Activated CD4-positive, alpha-beta T cell treated with anti-CD3 and anti-CD28 coated beads, Interleukin-2, amount 10 ng/mL, durations not matched to agents 7 days and 5 days (primary cell): Measurements from ENCODE around the gene MTMR3. TPM values are rescaled to one million over a fixed set of nuclear protein-coding genes. Genes with fewer than 3 reads are reported as not detected.

Source experiments
- CTCF ChIA-PET: fragments of 350-600 bp; sonication (Branson Sonifier 250); formaldehyde crosslinking; loops from one replicate; lab custom pipeline; 2021; ENCODE audit warnings: antibody characterized with exemption; lab: Charles Lee
- POLR2A ChIA-PET: fragments of 350-600 bp; sonication (Branson Sonifier 250); formaldehyde crosslinking; loops from one replicate; lab custom pipeline; 2021; ENCODE audit warnings: antibody characterized with exemption; lab: Charles Lee
- DNase-seq: peaks from one replicate; pipeline ENCODE4 v3.0.0-alpha.2; 2020
- H3K27ac Mint-ChIP-seq: one replicate; pipeline ENCODE4 v1.8.0; 2021; ENCODE audit warnings: mild to moderate bottlenecking, moderate library complexity, mixed read lengths
- H3K27me3 Mint-ChIP-seq: one replicate; pipeline ENCODE4 v1.8.0; 2021; ENCODE audit warnings: mixed read lengths
- H3K36me3 Mint-ChIP-seq: one replicate; pipeline ENCODE4 v1.8.0; 2021; ENCODE audit warnings: low read depth, mixed read lengths
- H3K4me1 Mint-ChIP-seq: one replicate; pipeline ENCODE4 v1.8.0; 2021; ENCODE audit warnings: mixed read lengths
- H3K4me3 Mint-ChIP-seq: one replicate; pipeline ENCODE4 v1.8.0; 2021; ENCODE audit warnings: mild to moderate bottlenecking, moderate library complexity, mixed read lengths
- H3K9me3 Mint-ChIP-seq: one replicate; pipeline ENCODE4 v1.8.0; 2021; ENCODE audit warnings: mixed read lengths
- microRNA-seq: library from miRNA; unstranded; fragments of <30 nt; microRNA quantifications from one replicate; pipeline ENCODE4 v1.2.0, GENCODE V29; 2021; ENCODE audit warnings: borderline microRNAs expressed, borderline replicate concordance
- total RNA-seq, 2 experiments: library from RNA; stranded (reverse); gene quantifications; one replicate each; pipeline ENCODE4 v1.2.3, GENCODE V29; 2021

Gene MTMR3
- total RNA-seq, 2 experiments from 2014 or later = 24.3 to 27.9 TPM

GRCh38 chr22:30062950-30063349 is 180.0 kb downstream of the MTMR3 start:
- Mint-ChIP-seq H3K9me3 (peaks cover 11% of the 10 kb centered on the region), H3K4me1 (no peaks in the 10 kb centered on the region), H3K27me3 (peaks cover 32% of the 10 kb centered on the region), H3K36me3 (peaks cover 3% of the 10 kb centered on the region), H3K27ac (no peak overlapping the region), H3K4me3 (no peak overlapping the region)
- ChIA-PET POLR2A (no interaction called here), CTCF (no interaction called here)
- no peak for DNase-seq

GRCh38 chr22:30064172-30064571 is 181.2 kb downstream of the MTMR3 start:
- Mint-ChIP-seq H3K27ac (no peak overlapping the region), H3K4me3 (no peak overlapping the region), H3K4me1 (no peaks in the 10 kb centered on the region), H3K36me3 (peaks cover 3% of the 10 kb centered on the region), H3K9me3 (peaks cover 11% of the 10 kb centered on the region), H3K27me3 (peaks cover 30% of the 10 kb centered on the region)
- DNase-seq = no peak
- ChIA-PET POLR2A (no interaction called here), CTCF (interaction anchor here (1.6 kb wide), 1 partner anchor 13 kb away, joined by 4 read pairs; no protein-coding TSS in a partner anchor)

GRCh38 chr22:30073743-30074142 is 190.8 kb downstream of the MTMR3 start:
- Mint-ChIP-seq H3K27me3 (peaks cover 30% of the 10 kb centered on the region), H3K4me3 (no peak overlapping the region), H3K4me1 (peaks cover 6% of the 10 kb centered on the region), H3K9me3 (no peaks in the 10 kb centered on the region), H3K27ac (no peak overlapping the region), H3K36me3 (no peaks in the 10 kb centered on the region)
- ChIA-PET CTCF (no interaction called here), POLR2A (no interaction called here)
- DNase-seq = no peak

- DNase-seq = no peak
- ChIA-PET POLR2A (no interaction called here), CTCF (no interaction called here)
- Mint-ChIP-seq H3K4me3 (no peak overlapping the region), H3K9me3 (no peaks in the 10 kb centered on the region), H3K4me1 (peaks cover 10% of the 10 kb centered on the region), H3K27me3 (peaks cover 30% of the 10 kb centered on the region), H3K36me3 (no peaks in the 10 kb centered on the region), H3K27ac (no peak overlapping the region)
Measured at GRCh38 chr22:30074147-30074546, 191.2 kb downstream of the MTMR3 start.

GRCh38 chr22:30074994-30075393 is 192.0 kb downstream of the MTMR3 start:
- Mint-ChIP-seq H3K4me3 (no peak overlapping the region), H3K27ac (no peak overlapping the region), H3K4me1 (peaks cover 11% of the 10 kb centered on the region), H3K27me3 (peaks cover 27% of the 10 kb centered on the region), H3K36me3 (no peaks in the 10 kb centered on the region), H3K9me3 (no peaks in the 10 kb centered on the region)
- CTCF ChIA-PET = interaction anchor here (0.6 to 1.1 kb wide), 3 partner anchors 10 to 181 kb away, joined by 3 to 5 read pairs (median 3); no protein-coding TSS in a partner anchor
- no peak for DNase-seq
- POLR2A ChIA-PET = interaction anchor here (0.6 kb wide), 1 partner anchor 498 kb away, joined by 4 read pairs; no protein-coding TSS in a partner anchor

- DNase-seq = no peak
- H3K27ac Mint-ChIP-seq = no peak overlapping the region
- no peaks in the 10 kb centered on the region for H3K9me3 Mint-ChIP-seq
- POLR2A ChIA-PET = interaction anchor here (0.5 kb wide), 1 partner anchor 407 kb away, joined by 3 read pairs; no protein-coding TSS in a partner anchor
- CTCF ChIA-PET = interaction anchor here (0.6 to 1.2 kb wide), 2 partner anchors 12 to 210 kb away, joined by 3 read pairs; no protein-coding TSS in a partner anchor
- H3K4me3 Mint-ChIP-seq = no peak overlapping the region
- no peaks in the 10 kb centered on the region for H3K36me3 Mint-ChIP-seq
- H3K27me3 Mint-ChIP-seq = peaks cover 21% of the 10 kb centered on the region
- H3K4me1 Mint-ChIP-seq = peaks cover 11% of the 10 kb centered on the region
Measured at GRCh38 chr22:30077279-30077880, 194.4 kb downstream of the MTMR3 start.

- peak overlapping the region; percentile 61 for H3K27ac Mint-ChIP-seq
- peak; percentile 26 for DNase-seq
- no peaks in the 10 kb centered on the region for H3K36me3 Mint-ChIP-seq
- CTCF ChIA-PET = interaction anchor here (0.6 kb wide), 1 partner anchor 12 kb away, joined by 4 read pairs; no protein-coding TSS in a partner anchor
- H3K9me3 Mint-ChIP-seq = no peaks in the 10 kb centered on the region
- H3K27me3 Mint-ChIP-seq = peaks cover 18% of the 10 kb centered on the region
- POLR2A ChIA-PET = no interaction called here
- H3K4me1 Mint-ChIP-seq = peaks cover 11% of the 10 kb centered on the region
- H3K4me3 Mint-ChIP-seq = no peak overlapping the region
Measured at GRCh38 chr22:30078320-30079311, 195.6 kb downstream of the MTMR3 start.

GRCh38 chr22:30079952-30080533 is 197.1 kb downstream of the MTMR3 start, which contains the start of gene HORMAD2:
TSS of gene HORMAD2 (plus strand) at chr22:30080464. CDS start at chr22:30093953, 13,489 bp downstream.
- ChIA-PET CTCF (interaction anchor here (1.1 kb wide), 1 partner anchor 12 kb away, joined by 4 read pairs; no protein-coding TSS in a partner anchor), POLR2A (no interaction called here)
- H3K27me3 Mint-ChIP-seq = peaks cover 8% of the 10 kb centered on the region
- H3K27ac Mint-ChIP-seq = no peak within 1 kb of the TSS
- DNase-seq = no peak
- peaks cover 11% of the 10 kb centered on the region for H3K4me1 Mint-ChIP-seq
- H3K4me3 Mint-ChIP-seq = no peak within 1 kb of the TSS
- H3K9me3 Mint-ChIP-seq = peaks cover 5% of the 10 kb centered on the region
- H3K36me3 Mint-ChIP-seq = no peaks in the 10 kb centered on the region

Small RNAs within 50 kb of the gene (microRNA-seq; reads per million reads assigned to microRNA genes)
- gene MIR6818 = not detected

Other genes with a start within 250 kb of the MTMR3 start
- gene CABP7, start 163.2 kb upstream of the MTMR3 start, total RNA-seq = under 1 TPM in 1 of 2 experiments, not detected in 1; 0.06 TPM
- gene ZMAT5, start 116.2 kb upstream of the MTMR3 start, total RNA-seq = 10 to 100 TPM; 19.3 to 21.0 TPM
- 10 to 100 TPM; 88.2 to 96.3 TPM for gene UQCR10, start 115.8 kb upstream of the MTMR3 start, total RNA-seq
- gene ASCC2, start 44.9 kb upstream of the MTMR3 start, total RNA-seq = 10 to 100 TPM; 92.4 to 96.4 TPM
- not detected for gene HORMAD2, start 197.3 kb downstream of the MTMR3 start, total RNA-seq